Measurements from ENCODE around the gene RPS25.

- TF ChIP-seq CREB5 (CRISPR knock-in tag; IDR thresholded peaks at IDR 0.05; ENCODE audit: low read depth) (no peak), ZNF8 (CRISPR knock-in tag; IDR thresholded peaks at IDR 0.05) (no peak), ISL1 (CRISPR knock-in tag; IDR thresholded peaks at IDR 0.05) (no peak), TCF4 (CRISPR knock-in tag; IDR thresholded peaks at IDR 0.05; ENCODE audit: borderline replicate concordance) (no peak), ZNF70 (CRISPR knock-in tag; IDR thresholded peaks at IDR 0.05) (no peak), PPARA (CRISPR knock-in tag; IDR thresholded peaks at IDR 0.05; ENCODE audit: borderline replicate concordance) (no peak), PATZ1 (CRISPR knock-in tag; IDR thresholded peaks at IDR 0.05; ENCODE audit: borderline replicate concordance) (no peak), CSDC2 (CRISPR knock-in tag; IDR thresholded peaks at IDR 0.05) (no peak), POU6F1 (CRISPR knock-in tag; IDR thresholded peaks at IDR 0.05; ENCODE audit: borderline replicate concordance, low read depth) (no peak)
Measured at GRCh38 chr11:119026970-119027369, 8.8 kb upstream of the RPS25 start.

All from SK-N-SH treated with all-trans-retinoic acid at 6 μM for 48 hours (cell line).